GM12878 (cell line): Measurements from ENCODE around the gene MAD1L1. TPM values are rescaled to one million over a fixed set of nuclear protein-coding genes. Genes with fewer than 3 reads are reported as not detected.

Source experiments
- ATAC-seq: fragments of 200-7000 bp; cut with Tn5 transposase; 3 replicates; pipeline ENCODE4 v1.9.1; 2020; ENCODE audit warnings: mild to moderate bottlenecking, moderate library complexity
- BruUV-seq: library from RNA; stranded (reverse); fragments of 400-500 nt; replicated peaks from 2 replicates; lab custom pipeline; 2021; lab: Mats Ljungman, UMichigan
- CTCF ChIA-PET: fragments of 300-600 bp; sonication (Branson Sonifier 250); formaldehyde crosslinking; extraction: SDS; loops from one replicate; lab custom pipeline; 2021; ENCODE audit warnings: inconsistent platforms; lab: Yijun Ruan, JAX
- POLR2A ChIA-PET: fragments of 350-600 bp; formaldehyde crosslinking; extraction: SDS; loops from one replicate; lab custom pipeline; 2021; ENCODE audit warnings: inconsistent platforms; lab: Charles Lee
- RAD21 ChIA-PET: fragments of 300-600 bp; sonication (Branson Sonifier 250); formaldehyde crosslinking; loops from one replicate; lab custom pipeline; 2023; ENCODE audit warnings: antibody characterized with exemption; ENCODE audit not compliant: unreplicated experiment; lab: Charles Lee
- SMC1A ChIA-PET: fragments of 300-600 bp; sonication (Branson Sonifier 250); formaldehyde crosslinking; loops from one replicate; lab custom pipeline; 2023; ENCODE audit not compliant: unreplicated experiment, uncharacterized antibody; lab: Charles Lee
- DNase-seq: peaks from one replicate; pipeline ENCODE4 v3.0.0-alpha.2; 2011; ENCODE audit warnings: low read depth, low spot score
- FAIRE-seq: peaks from 3 replicates; lab custom pipeline; 2011; peaks lifted over from hg19 to GRCh38; lab: Jason Lieb, UNC
- H2AFZ ChIP-seq: 2 replicates; pipeline ENCODE4 v1.6.0; 2011; ENCODE audit warnings: low read depth, low read length, control low read depth; ENCODE audit not compliant: control insufficient read depth
- H3K27ac ChIP-seq: 2 replicates; pipeline ENCODE4 v1.5.1; 2011; ENCODE audit warnings: control low read depth; ENCODE audit not compliant: control insufficient read depth, insufficient read depth
- H3K27me3 ChIP-seq, 2 experiments: replicated peaks in 1 of 2; 2 replicates each; pipeline versions ENCODE4 v1.6.0 to v1.6.1; 2011; ENCODE audit warnings: low read length in 1 of 2; ENCODE audit not compliant: control insufficient read depth in 2 of 2, insufficient read depth in 2 of 2
- H3K36me3 ChIP-seq, 2 experiments: 2 replicates each; pipeline ENCODE4 v1.5.1; 2011; ENCODE audit warnings: low read length in 1 of 2; ENCODE audit not compliant: control insufficient read depth in 2 of 2, insufficient read depth in 2 of 2
- H3K4me1 ChIP-seq: 2 replicates; pipeline ENCODE4 v1.6.1; 2011; ENCODE audit warnings: mild to moderate bottlenecking, low read length, moderate library complexity, mixed read lengths; ENCODE audit not compliant: control insufficient read depth, insufficient read depth
- H3K4me2 ChIP-seq: 2 replicates; pipeline ENCODE4 v1.6.0; 2011; ENCODE audit warnings: control low read depth; ENCODE audit not compliant: control insufficient read depth, insufficient read depth
- H3K4me3 ChIP-seq: fragments of 200-600 bp; sonication (generic); 2 replicates; pipeline ENCODE4 v1.5.1; 2016
- H3K79me2 ChIP-seq: 2 replicates; pipeline ENCODE4 v1.6.0; 2011; ENCODE audit warnings: low read length; ENCODE audit not compliant: control insufficient read depth, insufficient read depth
- H3K9ac ChIP-seq: 2 replicates; pipeline ENCODE4 v1.8.0; 2011; ENCODE audit warnings: low read length, control low read depth, mixed read lengths; ENCODE audit not compliant: control insufficient read depth, insufficient read depth
- H3K9me3 ChIP-seq: replicated peaks from 3 replicates; pipeline ENCODE4 v1.5.1; 2011; ENCODE audit warnings: mild to moderate bottlenecking, low read length; ENCODE audit not compliant: control insufficient read depth, insufficient read depth
- H4K20me1 ChIP-seq: 2 replicates; pipeline ENCODE4 v1.6.0; 2011; ENCODE audit not compliant: control insufficient read depth, insufficient read depth
- NBN ChIP-seq: fragments of 450-650 bp; IDR thresholded peaks from 2 replicates; pipeline ENCODE4 v1.6.1; 2016
- POLR2A ChIP-seq: IDR thresholded peaks from 2 replicates; pipeline ENCODE4 v1.6.1; 2011; ENCODE audit warnings: low read depth, mild to moderate bottlenecking, low read length
- ZNF384 ChIP-seq: IDR thresholded peaks from 2 replicates; pipeline ENCODE4 v1.6.1; 2012; ENCODE audit warnings: low read depth, mild to moderate bottlenecking, low read length, improper control_type of control experiment, borderline replicate concordance
- WGBS: methylation state at CpG from one replicate; pipeline ENCODE4 v1.1.6; 2016; ENCODE audit warnings: low lambda C conversion rate; ENCODE audit not compliant: insufficient replicate concordance, insufficient coverage; ENCODE audit errors: missing lambda C conversion rate; 5-methylcytosine and 5-hydroxymethylcytosine counted together
- in situ Hi-C: fragments of 300-500 bp; cut with MboI; formaldehyde crosslinking; loops from 9 replicates; pipeline ENCODE4 v1.14.3; 2018; ENCODE audit warnings: mixed read lengths
- intact Hi-C: fragments of 100-400 bp; cut with micrococcal nuclease; formaldehyde crosslinking; loops from one replicate; pipeline ENCODE4 v1.14.2; 2022; ENCODE audit not compliant: unreplicated experiment
- polyA plus RNA-seq, 11 experiments: library from polyadenylated mRNA; depleted of rRNA in 4 of 11; unstranded in 6 of 11; stranded (reverse) in 5 of 11; fragments of >200 nt; fragmentation: Nextera tagmentation in 4 of 11; fragmentation: Illumina TruSeq in 1 of 11; extraction: Ambion mirVana in 4 of 11; extraction: Trizol in 1 of 11; gene quantifications; 1 replicate in 1 of 11; 2 replicates in 10 of 11; pipeline versions ENCODE4 v1.2.1 to v1.2.3, GENCODE V29; 2011 to 2016; ENCODE audit warnings: inconsistent platforms in 2 of 11, missing spikeins in 2 of 11, low read depth in 1 of 11
- total RNA-seq, 4 experiments: library from RNA; depleted of rRNA in 3 of 4; stranded (reverse); fragments of >200 nt in 3 of 4; fragmentation: Illumina TruSeq in 1 of 4; extraction: Trizol in 1 of 4; gene quantifications; 2 replicates each; pipeline versions ENCODE4 v1.2.1 to v1.2.3, GENCODE V29; 2013 to 2021
- TF ChIP-seq, protein P1 (sequence below): fragments of 450-650 bp; conservative IDR thresholded peaks from 2 replicates; pipeline ENCODE4 v1.6.1; 2017; ENCODE audit warnings: mild to moderate bottlenecking, moderate library complexity
- TF ChIP-seq, protein P2 (sequence below): fragments of 450-650 bp; IDR thresholded peaks from 2 replicates; pipeline ENCODE4 v1.6.1; 2017; ENCODE audit warnings: mild to moderate bottlenecking, moderate library complexity
- TF ChIP-seq, protein P3 (sequence below): IDR thresholded peaks from 2 replicates; pipeline ENCODE4 v1.6.1; 2011; ENCODE audit warnings: borderline replicate concordance, low read depth, mild to moderate bottlenecking, moderate library complexity, low read length; ENCODE audit not compliant: insufficient read depth, poor library complexity, severe bottlenecking

The MAD1L1 gene
- total and polyA plus RNA-seq, 10 of the 15 experiments (the other 5 are each of a cell fraction or from before 2014, with no cell fraction given) = 2.2 to 76.8 (median 38.3) TPM

DNA sequence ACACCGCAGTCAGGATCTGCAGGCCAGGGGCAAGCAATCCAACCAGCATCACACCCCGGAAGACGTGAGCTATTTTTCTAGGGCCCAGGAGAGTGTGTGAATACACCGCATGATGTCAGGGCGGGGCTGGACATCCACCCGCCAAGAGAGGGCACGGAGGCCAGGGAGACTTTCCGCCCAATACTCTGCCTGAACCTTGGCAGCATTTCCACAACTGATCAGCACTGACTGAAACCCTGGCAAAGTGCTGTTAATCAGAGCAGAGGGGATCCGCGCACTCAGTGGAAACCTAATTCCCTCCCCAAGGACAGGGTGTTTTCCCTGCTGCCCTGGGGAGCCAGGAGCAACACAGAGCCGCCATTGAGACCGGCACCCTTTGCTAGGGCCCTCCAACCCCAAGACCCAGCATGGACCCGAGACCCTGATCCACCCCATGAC lies 8.2 kb downstream of the MAD1L1 start:
- no peak overlapping the region for H3K4me3 ChIP-seq
- intact Hi-C loops = no loop called here
- ChIA-PET SMC1A (no interaction called here), CTCF (no interaction called here), POLR2A (no interaction called here), RAD21 (no interaction called here)
- H3K9ac ChIP-seq = no peak overlapping the region
- H3K4me1 ChIP-seq = no peaks in the 10 kb centered on the region
- FAIRE-seq (no peak), DNase-seq (no peak), ATAC-seq (no peak)
- 97% methylated on average over 13 of the region's 13 CpGs for WGBS
- no peak for TF ChIP-seq ZNF384
- TF ChIP-seq NBN = no peak
- TF ChIP-seq, protein P1, sequence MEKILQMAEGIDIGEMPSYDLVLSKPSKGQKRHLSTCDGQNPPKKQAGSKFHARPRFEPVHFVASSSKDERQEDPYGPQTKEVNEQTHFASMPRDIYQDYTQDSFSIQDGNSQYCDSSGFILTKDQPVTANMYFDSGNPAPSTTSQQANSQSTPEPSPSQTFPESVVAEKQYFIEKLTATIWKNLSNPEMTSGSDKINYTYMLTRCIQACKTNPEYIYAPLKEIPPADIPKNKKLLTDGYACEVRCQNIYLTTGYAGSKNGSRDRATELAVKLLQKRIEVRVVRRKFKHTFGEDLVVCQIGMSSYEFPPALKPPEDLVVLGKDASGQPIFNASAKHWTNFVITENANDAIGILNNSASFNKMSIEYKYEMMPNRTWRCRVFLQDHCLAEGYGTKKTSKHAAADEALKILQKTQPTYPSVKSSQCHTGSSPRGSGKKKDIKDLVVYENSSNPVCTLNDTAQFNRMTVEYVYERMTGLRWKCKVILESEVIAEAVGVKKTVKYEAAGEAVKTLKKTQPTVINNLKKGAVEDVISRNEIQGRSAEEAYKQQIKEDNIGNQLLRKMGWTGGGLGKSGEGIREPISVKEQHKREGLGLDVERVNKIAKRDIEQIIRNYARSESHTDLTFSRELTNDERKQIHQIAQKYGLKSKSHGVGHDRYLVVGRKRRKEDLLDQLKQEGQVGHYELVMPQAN = no peak
- TF ChIP-seq POLR2A = no peak
- H2AFZ ChIP-seq = no peak overlapping the region
- in situ Hi-C loops = no loop called here
- H3K9me3 ChIP-seq = no peaks in the 10 kb centered on the region
- no TSS peak for BruUV-seq
- peaks cover 2% of the 10 kb centered on the region for H3K79me2 ChIP-seq
- peaks cover 2% of the 10 kb centered on the region; the same call in 1 of the 2 replicates for H4K20me1 ChIP-seq
- H3K27me3 ChIP-seq = no peaks in the 10 kb centered on the region
- no peak overlapping the region for H3K27ac ChIP-seq
- peaks cover 14 to 43% of the 10 kb centered on the region in 2 experiments for H3K36me3 ChIP-seq
- no peak overlapping the region for H3K4me2 ChIP-seq

DNA sequence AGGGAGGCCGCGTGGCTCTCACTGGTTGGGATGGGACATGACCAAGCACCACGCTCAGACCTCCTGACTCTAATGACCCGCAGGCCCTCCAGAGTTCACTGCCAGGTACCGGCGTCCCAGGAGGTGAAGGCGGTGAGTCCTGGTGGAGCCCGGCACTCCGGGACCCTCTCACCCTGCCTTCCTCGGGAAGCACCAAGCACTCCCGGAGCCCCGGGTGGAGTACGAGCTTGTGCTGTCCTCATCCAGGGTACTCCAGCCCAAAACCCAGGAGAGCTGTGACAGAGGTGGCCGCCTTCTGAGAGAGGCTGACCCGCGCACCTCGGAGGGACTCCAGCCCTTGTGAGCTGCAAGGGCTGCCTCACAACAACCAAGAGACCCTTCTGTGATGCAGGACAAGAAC lies 9.4 kb downstream of the MAD1L1 start:
- H3K9ac ChIP-seq = no peak overlapping the region
- ChIA-PET CTCF (no interaction called here), POLR2A (no interaction called here), RAD21 (no interaction called here), SMC1A (no interaction called here)
- DNase-seq (no peak), ATAC-seq (no peak), FAIRE-seq (no peak)
- peaks cover 2% of the 10 kb centered on the region; the same call in 1 of the 2 replicates for H4K20me1 ChIP-seq
- H3K9me3 ChIP-seq = no peaks in the 10 kb centered on the region
- H3K4me3 ChIP-seq = no peak overlapping the region
- no peak overlapping the region for H3K27ac ChIP-seq
- H3K4me1 ChIP-seq = no peaks in the 10 kb centered on the region
- no peaks in the 10 kb centered on the region for H3K27me3 ChIP-seq
- H3K79me2 ChIP-seq = no peaks in the 10 kb centered on the region; the same call in none of the 2 replicates
- intact Hi-C loops = no loop called here
- in situ Hi-C loops = no loop called here
- no TSS peak for BruUV-seq
- no peak overlapping the region for H3K4me2 ChIP-seq
- H3K36me3 ChIP-seq = peaks cover 14 to 43% of the 10 kb centered on the region in 2 experiments
- WGBS = 95% methylated on average over 17 of the region's 17 CpGs
- H2AFZ ChIP-seq = no peak overlapping the region
- TF ChIP-seq, protein P2, sequence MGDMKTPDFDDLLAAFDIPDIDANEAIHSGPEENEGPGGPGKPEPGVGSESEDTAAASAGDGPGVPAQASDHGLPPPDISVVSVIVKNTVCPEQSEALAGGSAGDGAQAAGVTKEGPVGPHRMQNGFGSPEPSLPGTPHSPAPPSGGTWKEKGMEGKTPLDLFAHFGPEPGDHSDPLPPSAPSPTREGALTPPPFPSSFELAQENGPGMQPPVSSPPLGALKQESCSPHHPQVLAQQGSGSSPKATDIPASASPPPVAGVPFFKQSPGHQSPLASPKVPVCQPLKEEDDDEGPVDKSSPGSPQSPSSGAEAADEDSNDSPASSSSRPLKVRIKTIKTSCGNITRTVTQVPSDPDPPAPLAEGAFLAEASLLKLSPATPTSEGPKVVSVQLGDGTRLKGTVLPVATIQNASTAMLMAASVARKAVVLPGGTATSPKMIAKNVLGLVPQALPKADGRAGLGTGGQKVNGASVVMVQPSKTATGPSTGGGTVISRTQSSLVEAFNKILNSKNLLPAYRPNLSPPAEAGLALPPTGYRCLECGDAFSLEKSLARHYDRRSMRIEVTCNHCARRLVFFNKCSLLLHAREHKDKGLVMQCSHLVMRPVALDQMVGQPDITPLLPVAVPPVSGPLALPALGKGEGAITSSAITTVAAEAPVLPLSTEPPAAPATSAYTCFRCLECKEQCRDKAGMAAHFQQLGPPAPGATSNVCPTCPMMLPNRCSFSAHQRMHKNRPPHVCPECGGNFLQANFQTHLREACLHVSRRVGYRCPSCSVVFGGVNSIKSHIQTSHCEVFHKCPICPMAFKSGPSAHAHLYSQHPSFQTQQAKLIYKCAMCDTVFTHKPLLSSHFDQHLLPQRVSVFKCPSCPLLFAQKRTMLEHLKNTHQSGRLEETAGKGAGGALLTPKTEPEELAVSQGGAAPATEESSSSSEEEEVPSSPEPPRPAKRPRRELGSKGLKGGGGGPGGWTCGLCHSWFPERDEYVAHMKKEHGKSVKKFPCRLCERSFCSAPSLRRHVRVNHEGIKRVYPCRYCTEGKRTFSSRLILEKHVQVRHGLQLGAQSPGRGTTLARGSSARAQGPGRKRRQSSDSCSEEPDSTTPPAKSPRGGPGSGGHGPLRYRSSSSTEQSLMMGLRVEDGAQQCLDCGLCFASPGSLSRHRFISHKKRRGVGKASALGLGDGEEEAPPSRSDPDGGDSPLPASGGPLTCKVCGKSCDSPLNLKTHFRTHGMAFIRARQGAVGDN = no peak
- TF ChIP-seq, protein P3, sequence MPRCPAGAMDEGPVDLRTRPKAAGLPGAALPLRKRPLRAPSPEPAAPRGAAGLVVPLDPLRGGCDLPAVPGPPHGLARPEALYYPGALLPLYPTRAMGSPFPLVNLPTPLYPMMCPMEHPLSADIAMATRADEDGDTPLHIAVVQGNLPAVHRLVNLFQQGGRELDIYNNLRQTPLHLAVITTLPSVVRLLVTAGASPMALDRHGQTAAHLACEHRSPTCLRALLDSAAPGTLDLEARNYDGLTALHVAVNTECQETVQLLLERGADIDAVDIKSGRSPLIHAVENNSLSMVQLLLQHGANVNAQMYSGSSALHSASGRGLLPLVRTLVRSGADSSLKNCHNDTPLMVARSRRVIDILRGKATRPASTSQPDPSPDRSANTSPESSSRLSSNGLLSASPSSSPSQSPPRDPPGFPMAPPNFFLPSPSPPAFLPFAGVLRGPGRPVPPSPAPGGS = no peak
